ENCODE measurements around the gene PITX1.
"Not testable (repeated sequence)": the region's sequence is repeated elsewhere in the genome, so short reads cannot be mapped to it uniquely, and the experiment has no call there.

PITX1 gene

GRCh38 chr5:135010502-135011354 is 23.3 kb downstream of the PITX1 start:
- no peak for DNase-seq (ENCODE audit: low read depth)

- no peak for DNase-seq (ENCODE audit: low read depth)
These were observed 24.1 kb downstream of the PITX1 start for GRCh38 chr5:135009736-135010501.

DNA sequence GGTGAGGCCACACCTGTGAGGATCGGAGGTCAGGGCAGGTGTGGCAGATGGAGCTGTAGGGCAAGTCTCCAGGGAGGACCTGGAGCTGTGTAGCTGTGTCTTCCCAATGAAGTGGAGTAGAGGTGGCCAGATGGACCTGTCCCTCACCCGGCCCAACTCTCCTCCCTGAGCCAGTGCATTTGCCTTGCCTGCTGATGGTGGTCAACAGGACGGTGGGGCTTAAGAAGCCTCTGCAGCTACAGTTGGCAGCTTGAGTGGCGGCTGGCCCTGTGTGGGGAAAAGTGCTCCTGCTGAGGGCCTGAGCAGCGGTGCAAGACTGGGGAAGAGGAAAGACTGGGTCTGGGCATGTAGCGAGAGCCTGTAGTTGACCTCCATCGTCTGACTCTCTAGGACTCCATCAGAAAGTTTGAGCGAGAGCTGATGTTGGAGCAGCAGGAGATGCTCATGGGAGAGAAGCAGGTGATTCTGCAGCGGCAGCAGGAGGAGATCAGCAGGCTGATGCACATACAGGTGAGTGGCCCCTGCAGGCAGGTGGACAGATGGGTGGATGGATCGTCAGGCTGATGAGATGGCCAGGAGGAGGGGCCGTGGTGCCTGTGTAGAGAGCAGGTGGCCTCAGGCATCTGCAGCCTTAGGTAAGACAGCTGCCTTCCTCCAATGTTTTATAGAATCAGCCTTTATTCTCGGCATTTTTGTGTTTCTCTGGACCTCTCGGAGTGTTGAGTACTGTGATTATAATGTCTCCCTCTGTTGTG is 24.9 kb downstream of the PITX1 start:
- no peak for DNase-seq (ENCODE audit: low read depth)

DNA sequence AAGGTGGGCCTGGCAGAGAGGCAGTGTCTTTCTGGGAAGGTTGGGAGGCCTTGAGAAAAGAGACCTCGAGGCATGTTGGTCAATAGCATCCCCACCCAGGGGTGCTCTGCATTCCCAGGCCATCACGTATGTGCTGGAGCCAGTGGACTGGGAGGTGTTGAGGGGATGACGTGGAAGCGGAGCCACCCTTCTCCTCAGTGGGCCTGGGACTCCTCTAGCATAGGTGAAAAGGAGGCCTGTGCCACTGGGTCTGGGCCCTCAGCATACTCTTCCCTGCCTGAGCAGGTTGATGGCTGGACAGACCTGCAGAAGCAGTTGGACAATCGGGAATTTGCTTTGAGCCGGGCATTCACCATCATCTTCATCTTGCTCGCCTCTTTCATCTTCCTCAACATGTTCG is 25.5 kb downstream of the PITX1 start:
- DNase-seq (ENCODE audit: low read depth) = no peak

GRCh38 chr5:135007749-135008363 is 26.2 kb downstream of the PITX1 start:
- DNase-seq (ENCODE audit: low read depth) = no peak

DNA sequence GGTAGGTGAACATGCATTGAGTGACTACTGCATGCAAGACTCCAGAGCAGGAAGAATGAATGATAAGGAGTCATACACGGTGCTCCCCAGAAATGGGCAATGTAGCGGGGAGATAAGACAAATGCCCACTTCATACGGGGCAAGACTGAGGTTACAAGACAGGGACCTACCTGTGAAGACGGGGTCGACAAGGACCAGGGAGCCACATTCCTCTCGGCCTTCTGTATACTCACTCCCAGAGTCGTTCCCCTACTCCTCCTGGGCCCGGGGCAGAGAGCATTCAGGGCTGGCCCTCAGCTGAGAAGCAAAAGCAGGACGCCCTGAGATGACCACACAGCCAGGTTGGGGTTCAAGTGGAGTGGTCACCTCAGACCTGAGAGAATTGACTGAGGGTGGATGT is 26.7 kb downstream of the PITX1 start:
- DNase-seq (ENCODE audit: low read depth) = no peak

DNA sequence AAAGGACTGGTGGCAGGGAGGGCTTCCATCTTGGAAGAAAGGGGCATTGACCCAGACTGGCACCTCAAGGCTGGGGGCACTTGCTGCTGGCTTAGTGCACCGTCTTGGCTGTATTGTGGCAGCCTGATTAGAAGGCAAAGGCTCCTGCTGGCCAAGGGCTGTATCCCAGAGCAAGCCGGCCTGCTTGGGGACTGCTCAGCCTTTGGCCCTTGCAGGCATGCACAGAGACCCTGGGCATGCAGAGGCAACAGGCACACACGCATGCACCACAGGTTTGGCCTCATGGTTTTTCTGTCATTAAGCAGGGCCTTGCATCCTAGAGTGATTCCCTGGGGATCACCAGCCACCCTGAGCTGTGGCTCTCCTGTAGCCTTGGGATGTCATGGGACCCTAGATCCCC is 29.0 kb downstream of the PITX1 start:
- no peak for DNase-seq (ENCODE audit: low read depth)

- no peak for DNase-seq (ENCODE audit: low read depth)
These were observed 29.7 kb downstream of the PITX1 start for GRCh38 chr5:135004376-135004775.

DNA sequence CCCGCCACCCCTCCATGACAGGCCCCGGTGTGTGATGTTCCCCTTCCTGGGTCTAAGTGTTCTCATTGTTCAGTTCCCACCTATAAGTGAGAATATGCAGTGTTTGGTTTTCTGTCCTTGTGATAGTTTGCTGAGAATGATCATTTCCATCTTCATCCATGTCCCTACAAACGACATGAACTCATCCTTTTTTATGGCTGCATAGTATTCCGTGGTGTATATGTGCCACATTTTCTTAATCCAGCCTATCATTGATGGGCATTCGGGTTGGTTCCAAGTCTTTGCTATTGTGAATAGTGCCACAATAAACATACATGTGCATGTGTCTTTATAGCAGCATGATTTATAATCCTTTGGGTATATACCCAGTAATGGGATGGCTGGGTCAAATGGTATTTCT is 36.0 kb downstream of the PITX1 start:
- DNase-seq (ENCODE audit: low read depth) = not testable (repeated sequence)

- no peak for DNase-seq (ENCODE audit: low read depth)
These were observed 37.0 kb downstream of the PITX1 start for GRCh38 chr5:134997015-134997414.

DNA sequence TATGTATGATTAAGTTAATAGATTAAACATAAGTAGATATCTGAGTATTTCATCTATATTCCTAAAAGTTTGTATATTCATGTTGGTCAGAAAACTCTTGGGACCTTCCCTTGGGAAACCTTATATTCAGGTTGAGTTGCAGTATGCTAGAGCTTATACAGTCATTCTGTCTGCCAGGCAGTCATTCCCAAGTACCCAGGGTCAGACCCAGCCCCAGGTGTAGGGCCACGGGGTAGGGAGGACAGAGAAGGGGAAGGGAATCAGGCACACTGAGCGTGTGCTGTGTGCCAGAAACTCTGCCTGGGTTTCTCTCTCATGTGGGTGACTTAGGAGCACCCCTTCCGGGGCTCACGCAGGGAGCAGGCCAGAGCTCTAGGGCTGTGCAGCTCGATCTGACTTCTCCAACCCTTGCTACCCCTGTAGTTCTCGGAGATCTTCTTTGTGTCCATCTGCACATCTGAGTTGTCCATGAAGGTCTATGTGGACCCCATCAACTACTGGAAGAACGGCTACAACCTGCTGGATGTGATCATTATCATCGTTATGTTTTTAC is 38.1 kb downstream of the PITX1 start:
- DNase-seq (ENCODE audit: low read depth) = no peak

GRCh38 chr5:134994560-134995156 is 39.4 kb downstream of the PITX1 start:
- no peak for DNase-seq (ENCODE audit: low read depth)

GRCh38 chr5:134993161-134993560 is 40.9 kb downstream of the PITX1 start:
- no peak for DNase-seq (ENCODE audit: low read depth)

- DNase-seq (ENCODE audit: low read depth) = no peak
These were observed 41.9 kb downstream of the PITX1 start for GRCh38 chr5:134992148-134992547.

GRCh38 chr5:134990183-134990582 is 43.8 kb downstream of the PITX1 start:
- not testable (repeated sequence) for DNase-seq (ENCODE audit: low read depth)

GRCh38 chr5:134989266-134989830 is 44.7 kb downstream of the PITX1 start:
- no peak for DNase-seq (ENCODE audit: low read depth)

- no peak for DNase-seq (ENCODE audit: low read depth)
These were observed 51.8 kb downstream of the PITX1 start for GRCh38 chr5:134982230-134982629.

- DNase-seq (ENCODE audit: low read depth) = no peak
These were observed 54.6 kb downstream of the PITX1 start for GRCh38 chr5:134979416-134979815.

Measured in activated T-cell treated with anti-CD3 and anti-CD28 coated beads for 24 hours (primary cell).